ENCODE measurements around the gene AP2S1. TPM values are rescaled to one million over a fixed set of nuclear protein-coding genes. Genes with fewer than 3 reads are reported as not detected.
A peak's percentile ranks its signal among the peaks of the same experiment; 100 is the strongest.

The AP2S1 gene
- total RNA-seq, 6 experiments from 2014 or later, result 416 to 479 (median 463) TPM

DNA sequence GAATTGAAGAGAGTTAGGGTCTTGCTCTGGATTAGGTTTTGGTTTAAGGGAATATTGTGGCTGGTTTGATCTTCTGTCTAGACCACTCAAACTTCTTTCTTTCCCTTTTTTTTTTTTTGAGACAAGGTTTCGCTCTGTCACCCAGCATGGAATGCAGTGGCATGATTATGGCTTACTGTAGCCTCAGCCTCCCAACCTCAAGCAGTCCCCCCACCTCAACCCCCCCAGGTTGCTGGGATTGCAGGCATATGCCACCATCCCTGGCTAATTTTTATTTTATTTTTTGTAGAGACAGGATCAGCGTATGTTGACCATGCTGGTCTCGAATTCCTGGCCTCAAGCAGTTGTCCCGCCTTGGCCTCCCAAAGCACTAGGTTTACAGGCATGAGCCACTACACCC is 31.4 kb upstream of the AP2S1 start:
- Mint-ChIP-seq H3K27me3 (ENCODE audit: insufficient read depth) (peaks cover 3% of the 10 kb centered on the region; the same call in 1 of the 2 replicates), H3K27ac (no peak overlapping the region), H3K9me3 (no peaks in the 10 kb centered on the region), H3K4me1 (ENCODE audit: low read depth) (peaks cover 64% of the 10 kb centered on the region), H3K36me3 (ENCODE audit: low read depth) (peaks cover 5% of the 10 kb centered on the region), H3K4me3 (no peak overlapping the region)
- DNase-seq, result no peak
- TF ChIP-seq, protein P1, sequence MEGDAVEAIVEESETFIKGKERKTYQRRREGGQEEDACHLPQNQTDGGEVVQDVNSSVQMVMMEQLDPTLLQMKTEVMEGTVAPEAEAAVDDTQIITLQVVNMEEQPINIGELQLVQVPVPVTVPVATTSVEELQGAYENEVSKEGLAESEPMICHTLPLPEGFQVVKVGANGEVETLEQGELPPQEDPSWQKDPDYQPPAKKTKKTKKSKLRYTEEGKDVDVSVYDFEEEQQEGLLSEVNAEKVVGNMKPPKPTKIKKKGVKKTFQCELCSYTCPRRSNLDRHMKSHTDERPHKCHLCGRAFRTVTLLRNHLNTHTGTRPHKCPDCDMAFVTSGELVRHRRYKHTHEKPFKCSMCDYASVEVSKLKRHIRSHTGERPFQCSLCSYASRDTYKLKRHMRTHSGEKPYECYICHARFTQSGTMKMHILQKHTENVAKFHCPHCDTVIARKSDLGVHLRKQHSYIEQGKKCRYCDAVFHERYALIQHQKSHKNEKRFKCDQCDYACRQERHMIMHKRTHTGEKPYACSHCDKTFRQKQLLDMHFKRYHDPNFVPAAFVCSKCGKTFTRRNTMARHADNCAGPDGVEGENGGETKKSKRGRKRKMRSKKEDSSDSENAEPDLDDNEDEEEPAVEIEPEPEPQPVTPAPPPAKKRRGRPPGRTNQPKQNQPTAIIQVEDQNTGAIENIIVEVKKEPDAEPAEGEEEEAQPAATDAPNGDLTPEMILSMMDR (IDR thresholded peaks at IDR 0.05), result no peak

GRCh38 chr19:46881092-46881491 is 30.4 kb upstream of the AP2S1 start:
- no peak for DNase-seq
- H3K27ac Mint-ChIP-seq, result no peak overlapping the region; the same call in 1 of the 2 replicates
- H3K4me1 Mint-ChIP-seq (ENCODE audit: low read depth), result peaks cover 54% of the 10 kb centered on the region
- no peaks in the 10 kb centered on the region for H3K9me3 Mint-ChIP-seq
- no peak overlapping the region for H3K4me3 Mint-ChIP-seq
- TF ChIP-seq, protein P1 (IDR thresholded peaks at IDR 0.05), result no peak
- H3K36me3 Mint-ChIP-seq (ENCODE audit: low read depth), result peaks cover 5% of the 10 kb centered on the region
- peaks cover 3% of the 10 kb centered on the region; the same call in 1 of the 2 replicates for H3K27me3 Mint-ChIP-seq (ENCODE audit: insufficient read depth)

GRCh38 chr19:46880431-46880830 is 29.8 kb upstream of the AP2S1 start:
- TF ChIP-seq, protein P1 (IDR thresholded peaks at IDR 0.05), result no peak
- Mint-ChIP-seq H3K4me1 (ENCODE audit: low read depth) (peaks cover 53% of the 10 kb centered on the region), H3K4me3 (peak overlapping the region; percentile 75), H3K9me3 (no peaks in the 10 kb centered on the region), H3K36me3 (ENCODE audit: low read depth) (peaks cover 10% of the 10 kb centered on the region), H3K27ac (peak overlapping the region; percentile 84), H3K27me3 (ENCODE audit: insufficient read depth) (peaks cover 3% of the 10 kb centered on the region; the same call in 1 of the 2 replicates)
- DNase-seq, result no peak

DNA sequence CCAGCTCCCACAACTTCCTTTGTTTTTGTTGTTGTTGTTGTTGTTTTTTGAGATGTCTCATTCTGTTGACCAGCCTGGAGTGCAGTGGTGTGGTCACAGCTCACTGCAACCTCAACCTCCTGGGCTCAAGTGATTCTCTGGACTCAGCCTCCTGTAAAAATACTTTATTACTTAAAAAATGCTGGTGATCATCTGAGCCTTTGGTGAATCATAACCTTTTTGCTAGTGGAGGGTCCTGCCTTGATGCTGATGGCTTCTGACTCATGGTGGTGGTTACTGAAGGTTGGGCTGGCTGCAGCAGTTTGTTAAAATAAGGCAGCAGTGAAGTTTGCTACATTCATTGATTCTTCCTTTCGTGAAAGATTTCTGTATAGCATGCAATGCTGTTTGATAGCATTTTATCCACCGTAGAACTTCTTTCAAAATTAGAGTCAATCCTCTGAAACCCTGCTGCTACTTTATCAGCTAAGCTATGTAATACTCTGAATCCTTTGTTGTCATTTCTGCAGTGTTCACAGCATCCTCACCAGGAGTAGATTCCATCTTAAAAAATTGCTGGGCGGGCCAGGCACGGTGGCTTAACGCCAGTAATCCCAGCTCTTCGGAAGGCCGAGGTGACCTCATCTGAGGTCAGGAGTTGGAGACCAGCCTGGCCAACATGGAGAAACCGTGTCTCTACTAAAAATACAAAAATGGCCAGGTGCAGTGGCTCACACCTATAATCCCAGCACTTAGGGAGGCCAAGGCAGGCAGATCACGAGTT is 28.1 kb upstream of the AP2S1 start:
- TF ChIP-seq, protein P1 (IDR thresholded peaks at IDR 0.05), result no peak
- Mint-ChIP-seq H3K4me1 (ENCODE audit: low read depth) (peaks cover 54% of the 10 kb centered on the region), H3K4me3 (peak overlapping the region; percentile 82), H3K27me3 (ENCODE audit: insufficient read depth) (peaks cover 3% of the 10 kb centered on the region; the same call in 1 of the 2 replicates), H3K9me3 (no peaks in the 10 kb centered on the region), H3K27ac (peak overlapping the region; percentile 97), H3K36me3 (ENCODE audit: low read depth) (peaks cover 15% of the 10 kb centered on the region)
- peak; percentile 90 for DNase-seq

DNA sequence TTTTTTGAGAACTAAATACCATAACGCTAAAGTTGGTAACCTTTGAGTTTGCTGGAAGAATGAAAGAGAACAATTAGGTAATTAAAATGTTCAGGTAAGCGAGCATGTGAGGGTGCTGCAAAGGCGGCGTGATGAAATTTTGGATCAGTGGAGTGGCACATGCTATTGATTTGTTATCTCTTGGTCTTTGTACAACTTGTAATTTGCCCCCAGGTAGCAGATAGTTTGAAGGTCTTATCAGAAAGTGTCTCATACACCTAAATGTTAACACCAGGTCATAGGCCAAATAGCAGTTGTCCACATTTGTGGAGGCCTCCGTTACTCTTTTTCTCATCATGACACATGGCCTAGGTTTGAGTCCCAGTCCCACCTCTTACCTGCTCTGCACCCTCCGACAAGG is 25.0 kb upstream of the AP2S1 start:
- peaks cover 15% of the 10 kb centered on the region for H3K36me3 Mint-ChIP-seq (ENCODE audit: low read depth)
- H3K27ac Mint-ChIP-seq, result 0 out of 2 replicates have a peak overlapping the region, but pooled peaks have one; percentile 11
- TF ChIP-seq, protein P1 (IDR thresholded peaks at IDR 0.05), result no peak
- H3K27me3 Mint-ChIP-seq (ENCODE audit: insufficient read depth), result peaks cover 4% of the 10 kb centered on the region
- no peak for DNase-seq
- H3K4me3 Mint-ChIP-seq, result 0 out of 2 replicates have a peak overlapping the region, but pooled peaks have one; percentile 17
- no peaks in the 10 kb centered on the region for H3K9me3 Mint-ChIP-seq
- H3K4me1 Mint-ChIP-seq (ENCODE audit: low read depth), result peaks cover 48% of the 10 kb centered on the region

Measured in HFFc6 (cell line).